GM18526 (cell line): ENCODE measurements around the gene RARG.

Experiments
- POLR2A ChIP-seq: IDR thresholded peaks from 3 replicates; pipeline ENCODE4 v1.6.1; 2011; ENCODE audit not compliant: insufficient read length; ENCODE audit errors: extremely low read depth

RARG gene

DNA sequence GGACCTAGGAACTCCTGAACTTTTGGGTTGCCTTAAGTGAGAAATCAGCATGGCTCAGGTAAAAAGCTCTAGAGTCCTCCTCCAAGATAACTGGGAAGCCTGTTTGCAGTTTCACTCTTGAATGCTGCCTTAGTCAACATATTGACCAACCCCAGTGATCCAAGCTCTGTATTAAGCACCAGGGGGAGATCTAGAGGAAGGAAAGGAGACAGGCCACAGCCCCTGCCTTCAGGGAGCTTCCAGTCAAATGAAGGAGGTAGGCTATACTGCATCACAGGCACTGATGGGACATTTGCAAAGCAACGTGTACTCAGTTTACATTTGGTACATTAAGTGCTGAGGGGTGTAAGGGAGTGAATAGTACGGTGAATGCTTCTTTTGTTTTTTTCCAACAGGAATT lies 50.1 kb downstream of the RARG start:
- TF ChIP-seq POLR2A: no peak

DNA sequence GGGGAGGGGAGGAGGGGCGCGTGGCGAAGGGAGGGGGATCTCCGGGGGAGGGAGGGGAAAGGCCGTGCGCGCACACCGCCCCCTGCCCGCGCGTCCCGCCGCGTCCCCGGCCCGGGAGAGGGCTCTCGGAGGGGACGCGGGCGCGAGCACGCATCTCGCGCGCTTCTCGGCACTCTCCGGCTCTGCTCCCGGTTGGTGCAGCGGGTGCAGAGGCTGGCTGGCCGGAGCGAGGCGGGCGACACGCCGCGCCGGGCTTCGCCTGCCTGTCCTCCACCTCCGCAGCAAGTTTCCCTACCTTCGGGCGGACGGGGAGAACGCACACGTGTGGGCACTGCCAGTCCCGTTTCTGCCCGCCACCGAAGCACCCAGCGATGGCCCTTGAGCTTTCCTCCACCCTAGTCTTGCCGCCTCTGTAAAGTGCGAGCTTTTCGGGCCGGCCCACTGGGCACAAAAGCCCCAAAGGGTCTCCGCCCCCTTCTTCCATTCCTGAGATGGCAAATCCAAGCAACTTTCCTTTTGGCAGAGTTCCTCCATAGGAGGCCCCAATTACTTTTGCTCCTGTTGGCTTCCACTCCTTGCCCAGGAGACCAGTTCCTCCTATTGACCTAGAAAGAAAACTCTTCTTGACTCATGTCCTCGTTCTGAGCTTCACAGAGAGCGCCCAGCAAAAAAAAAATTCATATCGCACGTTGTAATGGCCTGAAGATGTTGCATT lies 50.9 kb downstream of the RARG start:
- peak; percentile 12 for TF ChIP-seq POLR2A

DNA sequence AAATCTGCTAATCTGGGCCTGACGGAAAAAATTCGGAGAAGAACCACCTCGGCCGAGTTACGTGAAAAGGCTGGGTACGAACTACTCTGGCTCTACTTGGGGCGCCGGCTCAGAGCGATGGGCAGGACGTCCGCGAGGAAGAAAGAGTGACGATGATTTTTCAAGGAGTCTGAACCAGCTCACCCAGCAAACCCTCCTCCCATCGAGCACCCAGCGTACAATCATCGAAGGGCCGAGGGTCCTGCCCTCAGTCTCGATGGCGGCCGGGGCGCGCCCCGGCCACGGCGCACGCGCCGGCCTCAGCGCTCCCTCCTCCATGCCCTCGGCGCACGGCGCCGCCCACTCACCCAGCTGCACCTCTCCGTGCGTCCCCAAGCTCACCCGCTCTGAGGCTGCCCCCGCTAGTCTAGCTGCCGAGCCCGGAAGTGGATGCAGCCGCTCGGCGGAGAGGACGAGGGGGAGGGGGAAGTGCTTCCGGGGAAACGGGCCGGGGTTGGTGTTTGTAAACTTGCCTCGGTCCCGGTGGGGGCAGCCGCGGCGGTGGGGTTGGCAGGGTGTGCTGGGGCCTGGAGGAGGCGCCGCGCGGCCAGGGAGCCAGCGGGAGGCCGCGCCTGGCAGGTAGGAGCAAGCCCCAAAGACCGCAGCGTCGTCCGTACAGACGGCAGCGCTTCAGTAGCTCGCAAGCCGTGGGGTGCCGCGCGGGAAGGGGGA lies 51.6 kb downstream of the RARG start, which contains the start of the genes CSAD and ZNF740:
TSS of gene CSAD (minus strand) at position 706 of the 711 bp plus-strand sequence. CDS start 7,455 bp downstream, outside the sequence.
TSS of gene ZNF740 (plus strand) at position 503 of the 711 bp plus-strand sequence. CDS start 1,262 bp downstream, outside the sequence.
- TF ChIP-seq POLR2A: peak; percentile 69

DNA sequence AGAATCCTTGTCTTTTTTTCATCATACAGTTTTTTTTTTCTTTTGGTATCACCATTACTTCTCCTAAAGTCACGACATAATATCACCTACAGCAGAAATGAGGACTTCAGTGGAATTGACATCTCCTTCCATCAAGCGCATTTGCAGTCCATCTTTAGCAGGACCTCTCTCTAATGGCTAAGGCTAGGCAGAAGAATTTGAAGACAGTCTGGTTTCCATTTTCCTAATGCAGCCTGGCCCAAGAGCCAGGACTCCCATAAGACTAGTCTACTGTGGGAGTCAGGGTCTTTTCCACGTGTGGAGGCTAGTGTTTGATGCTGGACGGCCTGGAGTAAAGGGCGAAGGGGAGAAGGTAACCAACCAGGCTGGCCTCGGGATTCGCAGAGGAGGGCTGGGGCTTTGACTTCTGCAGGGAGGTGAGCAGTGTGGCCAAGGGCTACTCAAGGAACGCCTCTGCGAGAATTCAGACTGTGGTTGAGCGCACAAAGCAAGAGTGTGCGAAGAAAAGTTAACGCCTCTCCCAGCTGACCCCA lies 52.3 kb downstream of the RARG start:
- TF ChIP-seq POLR2A: no peak

DNA sequence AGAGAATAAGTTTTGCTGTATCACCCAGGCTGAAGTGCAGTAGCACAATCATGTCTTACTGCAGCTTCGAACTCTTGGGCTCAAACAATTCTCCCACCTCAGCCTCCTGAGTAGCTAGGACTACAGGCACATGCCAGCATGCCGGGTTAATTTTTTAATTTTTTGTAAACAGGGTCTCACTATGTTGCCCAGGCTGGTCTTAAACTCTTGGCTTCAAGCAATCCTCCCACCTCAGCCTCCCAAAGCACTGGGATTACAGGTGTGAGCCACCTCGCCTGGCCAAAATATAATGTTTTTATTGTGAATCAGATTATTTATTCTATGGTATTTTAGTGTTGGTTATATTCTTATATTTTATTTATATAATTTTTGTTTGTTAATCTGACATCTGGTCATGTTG lies 55.3 kb downstream of the RARG start:
- TF ChIP-seq POLR2A: no peak

DNA sequence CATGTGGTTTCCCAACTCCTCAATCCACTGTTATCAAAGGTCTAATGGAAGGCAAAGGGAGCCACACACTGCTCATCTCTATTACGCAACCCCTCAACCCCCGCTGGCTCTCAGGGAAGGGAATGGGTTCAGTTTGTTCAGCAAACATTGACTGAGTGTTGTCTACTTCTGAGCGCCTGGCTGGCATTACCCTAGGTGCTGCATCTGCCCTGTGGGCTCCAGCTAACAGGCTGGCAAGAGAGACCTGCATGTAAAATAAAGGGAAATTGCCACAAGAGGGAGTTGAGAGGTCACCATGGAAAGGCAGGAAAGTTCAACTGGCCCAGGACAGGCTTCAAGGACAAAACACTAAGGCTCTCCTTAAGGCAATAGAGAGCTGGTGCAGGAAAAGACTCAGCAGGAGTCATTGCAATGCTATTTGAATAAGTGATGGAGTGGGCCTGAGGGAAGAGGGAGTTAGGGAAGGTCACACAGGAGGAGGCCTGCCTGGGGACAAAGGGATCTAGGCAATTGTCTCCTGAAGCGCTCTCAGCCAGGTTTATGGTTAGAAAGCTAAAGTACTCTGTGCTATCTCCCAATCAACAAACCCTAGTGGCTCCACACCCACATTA lies 57.0 kb downstream of the RARG start:
- no peak for TF ChIP-seq POLR2A

DNA sequence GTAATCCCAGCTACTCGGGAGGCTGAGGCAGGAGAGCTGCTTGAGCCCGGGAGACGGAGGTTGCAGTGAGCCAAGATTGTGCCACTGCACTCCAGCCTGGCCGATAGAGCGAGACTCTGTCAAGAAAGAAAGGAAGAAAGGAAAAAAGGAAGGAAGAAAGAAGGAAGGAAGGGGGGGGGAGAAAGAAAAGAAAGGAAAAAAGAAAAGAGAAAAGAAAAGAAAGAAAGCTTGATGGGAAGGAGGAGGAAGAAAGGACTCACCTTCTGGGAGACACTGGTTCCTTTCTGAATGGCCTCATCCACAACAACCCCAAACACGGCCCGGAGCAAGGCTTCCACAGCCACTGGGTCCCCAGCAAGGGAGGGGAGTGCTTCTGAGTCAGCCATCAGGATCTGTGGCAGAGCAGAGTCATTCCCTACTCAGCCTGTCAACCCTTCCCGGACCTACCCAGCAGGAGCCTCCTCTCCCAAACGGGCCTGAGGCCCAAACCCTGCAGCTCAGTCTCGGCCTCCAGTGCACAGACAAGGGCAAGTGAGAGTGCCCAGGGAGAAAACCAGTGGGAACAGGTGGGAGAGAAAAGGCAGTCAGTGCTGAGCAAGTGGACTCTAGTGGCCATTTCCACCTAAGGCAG lies 58.8 kb downstream of the RARG start:
- no peak for TF ChIP-seq POLR2A

DNA sequence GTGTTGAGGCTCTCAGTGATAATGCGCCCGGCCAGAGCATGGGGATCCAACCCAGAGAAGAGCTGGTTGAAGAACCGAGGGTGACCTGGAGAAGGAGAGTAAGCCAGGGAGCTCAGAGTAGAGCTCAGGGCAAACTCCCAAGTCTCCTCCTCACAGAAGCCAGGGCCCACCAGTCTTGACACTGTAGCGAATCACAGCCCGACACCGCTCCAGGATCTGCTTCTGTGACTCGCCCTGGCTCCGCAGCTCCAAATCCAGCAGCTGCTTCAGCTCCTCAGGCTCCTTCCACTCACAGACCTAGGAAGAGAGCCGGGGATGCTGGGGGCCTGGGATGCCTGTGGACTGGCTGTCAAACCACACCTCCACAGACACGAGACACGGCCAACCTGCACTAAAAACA lies 59.7 kb downstream of the RARG start:
- no peak for TF ChIP-seq POLR2A

DNA sequence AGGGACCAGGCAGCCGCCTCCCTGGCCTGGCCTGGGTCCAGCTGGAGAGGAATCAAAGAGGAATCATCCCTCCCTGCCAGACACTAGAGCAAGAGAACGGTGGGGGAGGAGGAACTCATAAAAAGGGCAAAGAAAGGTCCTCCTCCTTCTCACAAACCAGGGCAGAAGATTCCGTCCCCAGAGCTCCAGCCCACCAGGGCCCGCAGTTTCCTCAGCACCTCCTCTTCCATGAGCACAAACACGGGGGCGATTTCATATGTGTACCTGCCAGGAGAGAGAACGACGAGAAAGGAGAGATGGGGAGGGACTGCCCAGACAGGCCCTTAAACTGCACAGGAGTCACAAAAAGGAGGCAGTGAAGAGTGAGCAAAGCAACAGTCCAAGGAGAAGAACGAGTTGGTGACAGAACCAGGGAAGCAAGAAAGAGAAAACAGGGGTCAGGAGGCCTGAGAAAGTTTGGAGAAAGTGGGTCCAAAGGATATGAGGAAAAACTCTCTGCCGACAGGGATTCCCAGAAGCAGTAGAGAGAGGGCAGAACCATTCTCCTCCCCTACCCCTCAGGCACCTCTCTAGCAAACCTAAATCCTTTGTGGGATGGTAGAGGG lies 60.2 kb downstream of the RARG start:
- TF ChIP-seq POLR2A: no peak

DNA sequence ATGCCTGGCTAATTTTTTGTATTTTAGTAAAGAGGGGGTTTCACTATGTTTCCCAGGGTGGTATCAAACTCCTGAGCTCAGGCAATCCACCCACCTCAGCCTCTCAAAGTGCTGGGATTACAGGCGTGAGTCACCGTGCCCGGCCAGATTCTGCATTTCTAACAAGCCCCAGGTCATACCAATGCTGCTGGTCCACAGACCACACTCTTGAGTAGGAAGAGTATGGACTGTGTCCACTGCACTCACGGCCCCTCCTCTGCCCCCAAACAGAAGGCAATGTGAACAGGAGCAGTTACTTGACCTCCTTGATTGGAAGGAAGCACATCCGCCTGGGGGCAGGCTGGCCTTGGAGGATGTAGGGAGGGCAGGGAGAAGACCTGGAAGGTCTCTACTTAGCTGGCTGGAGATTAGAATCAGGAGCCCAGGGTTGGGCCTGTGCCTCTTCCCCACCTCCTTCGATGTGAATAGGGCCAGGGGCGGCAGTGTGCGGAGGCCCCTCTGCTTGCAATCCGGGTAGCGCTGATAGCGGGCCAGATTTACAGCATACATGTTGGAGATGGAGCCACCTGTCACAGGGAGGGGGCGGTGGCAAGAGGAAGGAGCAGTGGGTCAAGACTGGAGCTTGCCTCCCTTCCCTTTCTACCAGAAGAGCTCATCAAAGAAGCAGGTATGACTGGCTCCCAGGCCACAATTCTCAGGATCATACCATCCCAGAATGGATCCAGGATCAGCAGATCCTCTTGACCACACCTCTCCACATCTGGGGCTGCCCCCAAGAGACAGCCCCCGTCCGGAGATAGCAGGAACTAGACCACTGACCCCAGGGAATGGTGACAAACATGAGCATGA lies 60.9 kb downstream of the RARG start:
- TF ChIP-seq POLR2A: no peak

DNA sequence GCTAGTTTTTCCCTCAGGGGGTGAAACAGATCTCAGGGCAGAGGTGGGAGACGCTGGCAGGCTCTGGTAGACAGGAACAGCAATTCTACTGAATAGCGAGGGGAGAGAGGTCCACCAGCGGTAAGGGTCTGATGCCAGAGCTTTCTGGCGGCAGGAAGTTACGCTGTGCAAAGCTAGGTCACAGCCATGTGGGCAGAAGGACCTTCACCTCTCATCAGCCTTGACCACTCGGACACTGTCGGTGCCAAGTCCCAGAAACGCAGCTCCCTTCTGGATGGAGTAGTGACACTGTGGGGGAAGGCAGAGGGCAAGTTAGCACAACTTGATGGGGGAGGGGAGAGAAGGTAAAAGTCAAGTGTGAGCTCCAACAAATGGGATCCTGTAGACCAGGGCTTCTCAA lies 61.8 kb downstream of the RARG start:
- TF ChIP-seq POLR2A: no peak

DNA sequence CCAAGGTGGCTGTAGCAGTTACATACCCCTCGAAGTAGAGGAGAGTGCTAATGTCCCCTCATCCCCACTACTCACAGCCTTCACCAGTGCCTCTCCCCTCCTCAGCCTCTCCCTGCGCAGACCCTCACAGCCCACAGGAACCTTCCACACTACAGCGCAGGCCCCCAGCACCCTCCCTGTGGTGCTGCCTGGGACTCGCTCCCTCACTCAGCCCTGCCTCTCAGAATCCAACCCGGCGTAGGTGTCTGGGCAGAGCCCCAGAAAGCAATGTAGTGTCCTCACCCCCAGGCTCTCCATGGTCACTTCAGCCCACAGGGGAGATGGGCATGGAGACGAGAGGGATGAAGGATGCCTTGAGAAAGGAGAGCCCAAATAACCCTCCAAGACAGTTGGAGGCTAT lies 62.4 kb downstream of the RARG start:
- no peak for TF ChIP-seq POLR2A

DNA sequence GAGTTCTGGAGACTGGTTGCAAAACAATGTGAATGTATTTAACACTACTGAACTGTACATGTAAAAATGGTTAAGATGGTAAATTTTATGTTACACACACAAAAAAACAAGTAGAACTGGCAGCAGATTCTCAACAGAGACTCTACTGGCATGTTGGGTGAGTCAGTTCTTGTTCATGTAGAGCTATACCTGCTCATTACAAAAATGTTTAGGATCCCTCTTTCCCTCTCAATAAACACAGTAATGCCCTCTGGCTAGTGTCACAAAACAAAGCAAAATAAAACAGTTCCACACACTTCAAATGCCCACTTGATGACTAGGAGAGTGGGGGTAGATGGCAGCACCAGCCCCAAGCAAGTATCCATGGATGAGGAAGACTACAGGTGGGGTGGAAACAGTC lies 65.2 kb downstream of the RARG start:
- no peak for TF ChIP-seq POLR2A

DNA sequence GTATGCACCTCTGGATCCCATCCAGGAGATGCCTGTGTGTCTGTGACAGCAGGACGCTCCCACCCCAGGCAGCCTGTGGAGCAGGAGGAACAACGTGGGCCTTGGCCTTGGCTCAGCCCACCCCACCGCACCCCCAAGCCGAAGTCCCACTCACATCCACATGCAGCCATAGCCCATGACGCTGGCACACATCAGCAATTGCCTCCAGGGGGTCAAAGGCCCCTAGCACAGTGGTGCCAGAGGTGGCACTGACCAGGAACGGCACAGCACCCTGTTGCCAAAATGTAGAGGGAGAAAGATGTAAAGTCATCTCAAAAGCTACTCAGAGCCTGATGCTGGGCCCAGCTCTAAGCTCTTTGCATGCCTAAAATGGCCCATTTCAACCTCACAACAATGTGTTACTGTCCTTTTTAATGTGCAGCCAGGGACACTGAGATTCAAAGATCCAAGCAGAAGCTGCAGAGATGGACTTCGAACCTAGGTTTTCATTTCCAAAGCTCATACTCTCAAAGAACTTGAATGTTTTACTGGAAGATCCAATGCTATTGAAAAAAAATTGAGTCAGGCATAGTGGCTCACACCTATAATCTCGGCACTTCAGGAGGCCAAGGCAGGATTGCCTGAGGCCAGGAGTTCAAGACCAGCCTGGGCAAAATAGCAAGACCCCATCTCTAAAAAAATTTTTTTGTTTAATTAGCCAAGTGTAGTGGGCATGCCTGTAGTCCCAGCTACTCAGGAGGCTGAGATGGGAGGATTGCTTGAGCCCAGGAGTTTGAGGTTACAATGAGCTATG lies 70.7 kb downstream of the RARG start:
- no peak for TF ChIP-seq POLR2A

DNA sequence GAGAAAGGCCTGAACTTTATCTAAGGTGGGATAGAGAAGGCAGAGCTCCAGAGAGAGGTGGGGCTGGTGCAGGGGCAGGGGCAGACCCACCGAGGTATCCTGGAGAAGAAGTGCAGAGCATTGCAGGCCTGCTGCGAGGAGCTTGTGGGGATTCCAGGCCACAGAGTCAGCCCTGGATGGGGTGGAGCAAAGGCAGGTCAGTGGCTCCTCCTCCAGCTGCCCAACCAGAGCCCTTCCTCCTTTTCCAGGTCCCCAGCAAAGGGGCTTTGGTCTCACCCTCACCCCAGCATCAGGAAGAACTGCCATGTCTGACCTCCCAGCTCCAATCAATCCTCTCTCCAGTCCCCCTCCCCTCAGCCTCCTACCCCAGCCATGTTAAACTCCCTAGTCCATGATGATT lies 71.3 kb downstream of the RARG start:
- no peak for TF ChIP-seq POLR2A
